ENCODE data around the gene UCHL3. TPM values are rescaled to one million over a fixed set of nuclear protein-coding genes. Genes with fewer than 3 reads are reported as not detected.
"Not testable (repeated sequence)": the region's sequence is repeated elsewhere in the genome, so short reads cannot be mapped to it uniquely, and the experiment has no call there.

The UCHL3 gene
- total RNA-seq, 1 experiment from 2014 or later: 51.7 TPM

DNA sequence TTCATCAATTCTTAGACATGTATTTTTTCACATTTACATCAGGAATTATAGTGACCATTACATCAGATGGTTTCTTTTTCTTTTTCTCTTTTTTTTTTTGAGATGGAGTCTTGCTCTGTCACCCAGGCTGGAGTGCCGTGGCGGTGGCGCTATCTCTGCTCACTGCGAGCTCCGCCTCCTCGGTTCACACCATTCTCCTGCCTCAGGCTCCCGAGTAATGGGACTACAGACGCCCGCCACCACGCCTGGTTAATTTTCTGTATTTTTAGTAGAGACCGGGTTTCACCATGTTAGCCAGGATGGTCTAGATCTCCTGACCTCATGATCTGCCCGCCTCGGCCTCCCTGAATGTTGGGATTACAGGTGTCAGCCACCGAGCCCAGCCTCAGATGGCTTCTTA is 4.2 kb upstream of the UCHL3 start:
- DNase-seq (ENCODE audit: extremely low read depth, low read depth): not testable (repeated sequence)

DNA sequence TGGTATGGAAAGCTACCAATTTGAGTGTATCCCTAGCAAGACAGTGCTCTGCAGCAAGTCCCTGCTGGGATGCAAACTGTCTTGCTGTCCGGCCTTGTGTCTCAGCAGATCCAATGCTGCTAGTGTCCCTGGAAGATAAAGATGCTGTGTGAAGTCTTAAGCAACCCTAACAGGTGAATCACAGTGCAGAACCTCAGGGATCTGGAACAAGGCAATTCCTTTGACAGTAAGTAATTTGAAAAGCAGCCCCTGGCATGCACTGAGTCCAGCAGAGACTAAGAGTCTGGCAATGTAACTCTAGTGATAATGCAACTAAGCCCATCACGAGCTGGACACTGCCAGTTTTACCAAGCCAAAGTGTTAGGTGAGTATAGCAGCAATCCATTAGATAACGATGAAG is 1.7 kb upstream of the UCHL3 start:
- no peak for DNase-seq (ENCODE audit: extremely low read depth, low read depth)

DNA sequence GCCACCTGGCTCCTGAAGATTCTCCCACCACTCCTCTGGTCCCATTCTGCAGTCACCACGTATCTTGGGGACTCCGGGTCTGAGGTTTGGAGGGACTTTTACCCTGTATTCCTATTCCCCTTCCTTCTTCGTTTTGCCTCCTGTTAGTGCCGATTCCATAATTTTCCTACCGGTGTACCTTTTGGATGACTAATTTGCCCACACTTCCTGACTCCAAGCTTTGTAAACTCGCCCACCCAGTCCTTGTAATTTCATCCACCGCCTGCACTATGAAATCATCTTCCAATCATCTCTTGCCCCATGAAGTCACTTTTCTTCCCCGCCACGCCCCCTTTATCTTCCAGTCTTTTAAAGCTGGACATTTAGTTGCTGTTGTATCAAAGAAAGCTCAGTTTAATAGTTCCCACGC is 572 bp downstream of the UCHL3 start:
- DNase-seq (ENCODE audit: extremely low read depth, low read depth): no peak

DNA sequence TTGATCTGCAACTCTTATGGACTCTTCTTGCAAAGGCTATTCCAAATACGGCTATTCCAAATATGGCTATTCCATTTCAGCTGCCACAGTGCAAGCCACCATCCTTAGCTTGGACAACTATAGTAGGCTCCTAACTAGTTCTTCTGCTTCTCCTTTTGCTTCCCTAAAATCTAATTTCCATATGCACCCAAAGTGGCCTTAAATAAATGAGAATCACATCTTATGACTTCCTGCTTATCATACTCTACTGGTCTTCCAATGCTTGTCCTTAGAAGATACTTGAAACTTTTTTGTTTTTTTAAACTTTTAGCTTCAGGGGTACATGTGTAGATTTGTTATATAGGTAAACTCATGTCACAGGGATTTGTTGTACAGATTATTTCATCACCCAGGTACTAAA is 4.9 kb downstream of the UCHL3 start:
- DNase-seq (ENCODE audit: extremely low read depth, low read depth): no peak

DNA sequence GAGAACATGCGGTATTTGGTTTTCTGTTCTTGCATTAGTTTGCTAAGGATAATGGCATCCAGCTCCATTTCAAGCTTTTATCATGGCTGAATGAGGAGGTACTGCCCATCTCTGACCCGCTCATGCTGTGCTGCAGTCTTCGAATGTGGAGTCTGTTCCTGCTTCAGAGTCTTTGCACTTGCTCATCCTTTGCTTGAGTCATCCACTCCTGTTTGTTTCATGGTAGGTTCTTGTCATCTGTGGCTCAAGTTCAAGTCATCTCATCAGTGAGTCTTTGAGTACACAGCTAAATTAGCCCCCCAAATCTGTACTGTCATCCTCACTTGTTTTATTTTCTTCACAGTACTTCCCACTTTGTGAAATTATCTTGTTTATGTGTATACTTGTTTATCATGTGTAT is 5.4 kb downstream of the UCHL3 start:
- DNase-seq (ENCODE audit: extremely low read depth, low read depth): no peak

DNA sequence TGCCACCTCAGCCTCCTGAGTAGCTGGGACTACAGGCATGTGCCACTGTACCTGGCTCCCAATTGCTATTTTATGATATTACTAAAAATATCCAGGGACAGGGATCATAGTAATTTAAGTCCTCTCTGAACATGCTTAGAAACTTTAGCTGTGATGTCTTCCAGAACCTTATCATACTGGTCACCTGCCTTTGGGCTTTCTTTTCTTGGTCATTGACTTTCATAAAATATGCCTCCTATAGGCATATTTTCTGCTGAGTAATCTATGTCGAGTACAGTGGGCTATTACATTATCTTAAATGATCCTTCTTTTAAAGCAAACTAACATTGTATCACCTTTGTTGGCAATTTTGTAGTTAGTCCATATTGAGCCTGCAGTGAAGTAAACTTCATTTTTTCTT is 6.2 kb downstream of the UCHL3 start:
- DNase-seq (ENCODE audit: extremely low read depth, low read depth): no peak

DNA sequence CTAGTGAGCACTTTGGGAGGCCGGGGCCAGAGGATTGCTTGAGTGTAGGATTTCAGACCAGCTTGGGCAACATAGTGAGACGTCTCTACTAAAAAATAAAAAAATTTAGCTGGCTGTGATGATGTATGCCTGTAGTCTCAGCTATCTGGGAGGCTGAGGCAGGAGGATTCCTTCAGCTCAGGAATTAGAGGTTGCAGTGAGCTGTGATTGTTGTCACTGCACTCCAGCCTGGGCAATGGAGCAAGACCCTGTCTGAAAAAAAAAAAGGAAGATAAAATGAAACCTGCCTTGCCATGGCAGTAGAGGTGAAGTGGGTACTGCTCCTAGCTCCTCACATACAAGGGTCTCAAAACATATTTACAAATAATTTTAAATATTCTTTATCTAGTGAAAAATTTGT is 7.4 kb downstream of the UCHL3 start:
- DNase-seq (ENCODE audit: extremely low read depth, low read depth): no peak

DNA sequence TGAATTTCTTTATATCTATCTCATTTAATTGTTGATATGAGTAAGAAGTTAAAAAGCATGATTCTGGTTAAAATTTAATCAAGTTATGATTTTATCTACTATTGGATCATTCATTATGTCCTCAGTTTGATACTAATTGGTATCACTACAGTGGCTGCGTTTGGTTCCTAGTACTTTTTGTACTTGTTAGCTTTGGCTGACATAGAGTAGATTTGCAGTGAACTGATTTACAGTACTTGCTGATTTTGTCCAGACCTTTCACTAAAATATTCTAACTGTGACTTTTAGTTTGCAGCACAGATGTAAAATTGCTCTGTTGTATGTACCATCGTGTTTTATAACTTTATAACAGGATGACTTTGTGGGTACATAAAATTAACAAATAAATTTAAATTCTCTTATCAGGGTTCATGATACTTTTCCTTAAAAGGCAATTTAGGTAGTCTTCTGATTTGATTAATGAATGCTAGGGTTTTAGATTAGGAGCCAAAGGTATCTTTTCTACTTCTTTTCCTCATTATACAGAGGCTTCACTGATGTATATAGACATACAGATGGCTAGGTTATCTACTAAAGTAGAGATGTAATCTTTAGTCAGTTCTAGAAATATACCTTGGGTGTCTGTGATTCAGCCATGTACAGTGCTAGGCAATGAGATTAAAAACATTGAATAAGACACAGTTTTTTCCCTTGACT is 8.7 kb downstream of the UCHL3 start:
- no peak for DNase-seq (ENCODE audit: extremely low read depth, low read depth)

DNA sequence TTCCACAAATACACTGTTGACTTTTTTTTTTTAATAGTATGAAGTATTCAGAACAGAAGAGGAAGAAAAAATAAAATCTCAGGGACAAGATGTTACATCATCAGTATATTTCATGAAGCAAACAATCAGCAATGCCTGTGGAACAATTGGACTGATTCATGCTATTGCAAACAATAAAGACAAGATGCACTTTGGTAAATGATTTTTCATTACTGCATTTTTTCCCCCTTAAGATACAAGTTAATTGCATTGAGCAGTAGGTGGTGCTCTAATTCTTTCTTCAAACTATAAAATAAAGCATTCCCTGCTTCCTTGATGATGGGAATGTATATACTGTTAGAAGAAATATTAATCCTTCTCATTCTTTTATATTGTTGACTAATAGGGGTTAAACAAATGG is 17.1 kb downstream of the UCHL3 start:
- DNase-seq (ENCODE audit: extremely low read depth, low read depth): no peak

DNA sequence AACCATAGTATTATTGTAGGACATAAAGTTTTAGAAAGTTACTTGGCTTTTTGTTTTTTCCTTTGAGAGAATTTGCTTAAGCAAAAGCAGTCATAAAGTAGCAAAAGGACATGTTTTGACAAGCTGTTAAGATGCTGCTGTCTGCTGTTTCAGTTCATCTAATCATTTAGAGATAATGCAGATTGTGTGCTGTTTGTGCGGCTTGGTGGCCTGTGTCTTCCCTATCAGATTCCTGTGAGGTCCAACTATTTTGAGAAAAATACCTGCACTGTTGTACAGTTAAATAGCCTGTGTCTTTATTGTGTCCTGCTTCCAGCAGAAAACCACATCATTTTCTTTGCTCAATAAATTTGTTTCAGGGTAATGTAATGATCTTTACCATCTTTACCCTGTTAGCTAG is 20.0 kb downstream of the UCHL3 start:
- no peak for DNase-seq (ENCODE audit: extremely low read depth, low read depth)

DNA sequence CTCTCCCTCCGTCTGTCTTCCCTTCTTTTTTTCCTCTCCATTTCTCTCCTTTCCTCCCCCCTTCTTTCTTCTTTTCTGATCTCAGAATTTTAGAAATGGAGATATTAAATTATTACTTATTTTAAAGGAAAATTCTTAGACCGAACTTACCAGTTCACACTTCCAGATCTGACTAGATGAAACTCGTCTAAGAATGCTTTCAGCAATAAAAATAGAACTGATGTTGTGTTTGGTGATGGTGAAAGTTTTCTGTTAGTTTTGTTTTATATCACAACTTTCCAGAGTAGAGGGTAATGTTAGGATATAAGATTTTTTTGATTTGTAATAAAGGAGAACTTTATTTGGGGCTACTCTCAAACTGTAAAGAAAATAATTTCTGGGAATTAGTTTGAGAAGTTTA is 29.9 kb downstream of the UCHL3 start:
- no peak for DNase-seq (ENCODE audit: extremely low read depth, low read depth)

DNA sequence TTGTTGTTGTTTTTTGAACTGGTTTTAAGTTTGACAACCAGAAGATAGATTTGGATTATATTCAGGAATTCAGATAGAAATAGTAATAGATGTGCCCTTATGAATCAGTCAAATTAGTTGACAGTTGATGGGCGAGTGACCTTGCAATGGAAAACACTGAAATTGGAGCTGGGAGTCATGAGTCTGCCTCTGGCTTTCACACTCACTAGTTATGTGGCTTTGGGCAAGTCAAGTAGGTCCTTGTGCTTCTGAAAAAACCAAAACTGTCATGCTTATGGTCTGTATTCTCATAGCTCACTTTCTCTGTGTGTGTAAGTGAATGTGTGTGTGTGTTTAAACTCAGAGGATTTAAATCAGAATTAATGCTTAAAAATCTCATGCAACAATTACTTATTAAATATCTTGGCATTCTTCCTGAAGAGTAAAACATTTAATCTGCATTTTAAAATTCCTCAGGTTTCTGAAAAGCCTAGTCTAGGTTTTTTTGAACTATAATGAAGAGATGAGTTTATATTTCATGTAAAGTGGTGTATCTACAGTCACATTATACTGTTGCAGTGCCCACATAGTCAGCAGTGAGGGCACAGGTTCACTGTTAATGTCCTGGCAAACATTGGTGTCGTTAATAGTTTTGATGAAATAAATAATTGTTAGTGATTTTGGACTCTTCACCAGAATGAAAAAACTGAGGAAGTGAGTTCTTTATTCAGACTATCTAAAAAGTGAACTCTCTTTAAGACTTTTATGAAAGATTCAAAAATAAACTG is 32.5 kb downstream of the UCHL3 start:
- DNase-seq (ENCODE audit: extremely low read depth, low read depth): no peak

DNA sequence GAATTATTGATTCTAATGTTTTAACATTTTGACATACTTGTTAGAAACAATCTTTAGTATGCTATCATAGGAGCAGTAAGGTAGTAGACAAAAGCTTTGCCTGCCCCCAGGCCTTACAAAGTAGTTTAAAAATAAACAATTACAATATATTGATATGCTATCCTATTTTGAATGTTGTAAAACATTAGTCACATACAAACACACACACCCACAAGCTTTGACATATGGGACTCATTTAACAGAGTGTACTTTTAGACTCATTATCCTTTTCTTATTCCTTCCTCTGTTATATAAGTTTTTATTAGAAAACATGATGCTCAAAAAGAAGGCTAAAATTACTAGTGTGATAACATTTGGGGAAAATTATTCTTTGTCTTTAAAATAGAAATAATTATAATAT is 33.5 kb downstream of the UCHL3 start:
- no peak for DNase-seq (ENCODE audit: extremely low read depth, low read depth)

DNA sequence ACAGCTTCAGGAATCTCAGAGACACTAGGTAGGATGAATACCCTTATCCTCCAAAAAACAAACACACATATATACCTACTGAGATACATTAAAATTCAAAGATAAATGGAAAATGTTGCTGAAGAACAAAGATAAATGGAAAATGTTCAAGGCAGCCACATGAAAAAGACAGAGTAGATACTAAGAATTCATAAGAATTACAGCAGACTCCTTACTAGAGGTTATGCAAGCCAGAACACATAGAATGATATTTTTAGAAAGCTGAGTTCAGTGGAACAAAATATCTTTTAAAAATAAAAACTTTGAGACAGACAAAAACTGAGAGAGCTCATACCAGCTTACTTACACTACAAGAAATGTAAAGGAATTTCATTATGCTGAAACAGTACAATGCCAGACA is 35.6 kb downstream of the UCHL3 start:
- no peak for DNase-seq (ENCODE audit: extremely low read depth, low read depth)

DNA sequence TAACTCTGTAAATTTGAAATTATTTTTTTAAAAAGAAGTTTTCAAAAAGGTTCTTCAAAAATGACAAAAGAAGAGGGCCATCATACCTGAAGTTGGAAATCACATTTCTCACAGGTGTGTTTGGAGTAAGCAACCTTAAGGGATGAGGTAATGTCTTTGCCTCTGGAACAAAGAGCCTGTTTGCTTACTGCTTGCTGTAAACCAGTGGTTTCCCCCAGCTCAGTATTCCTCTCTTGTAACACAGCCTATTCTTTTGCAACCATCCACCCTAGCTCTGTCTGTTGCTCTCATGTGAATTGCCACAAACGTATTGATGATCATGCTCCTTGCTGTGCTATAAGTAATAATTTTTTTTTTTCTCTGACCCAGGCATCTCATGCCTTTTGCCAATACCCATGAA is 38.1 kb downstream of the UCHL3 start:
- DNase-seq (ENCODE audit: extremely low read depth, low read depth): no peak

DNA sequence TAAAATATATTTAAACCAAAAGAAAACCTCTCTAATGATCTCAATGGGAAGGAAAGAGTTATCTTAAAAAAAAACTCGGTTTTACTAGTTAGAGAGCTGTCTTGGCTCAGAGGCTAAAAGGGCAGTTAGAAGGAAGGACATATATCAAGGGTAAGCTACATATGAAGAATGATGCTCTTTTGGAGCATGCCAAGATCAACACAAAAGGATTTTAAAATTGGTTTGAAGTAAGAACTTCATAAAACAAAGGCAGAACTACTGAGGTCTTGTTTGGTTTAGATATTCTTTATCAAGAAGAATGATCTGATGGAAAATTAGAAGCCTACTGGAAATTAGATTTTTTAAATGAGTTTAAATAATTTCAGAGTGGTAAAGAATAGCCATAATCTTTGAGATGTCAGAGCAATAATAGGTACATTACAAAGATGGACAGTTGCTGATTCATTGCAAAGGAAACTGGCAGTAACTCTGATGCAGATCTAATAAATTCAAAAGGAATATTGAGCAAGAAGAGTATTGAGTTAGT is 47.1 kb downstream of the UCHL3 start:
- no peak for DNase-seq (ENCODE audit: extremely low read depth, low read depth)

DNA sequence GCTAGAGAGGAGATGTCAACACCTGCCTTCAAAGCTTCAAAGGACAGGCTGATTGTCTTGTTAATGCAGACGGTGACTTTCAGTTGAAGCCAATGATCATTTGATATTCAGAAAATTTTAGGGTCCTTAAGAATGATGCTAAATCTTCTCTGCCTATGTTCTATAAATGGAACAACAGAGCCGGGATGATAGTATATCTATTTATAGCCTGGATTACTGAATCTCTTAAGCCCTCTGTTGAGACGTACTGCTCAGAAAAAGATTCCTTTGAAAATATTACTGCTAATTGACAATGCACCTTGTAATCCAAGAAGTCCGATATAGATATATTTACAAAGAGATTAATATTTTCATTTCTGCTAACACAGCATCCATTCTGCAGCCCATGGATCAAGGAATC is 50.8 kb downstream of the UCHL3 start:
- no peak for DNase-seq (ENCODE audit: extremely low read depth, low read depth)

DNA sequence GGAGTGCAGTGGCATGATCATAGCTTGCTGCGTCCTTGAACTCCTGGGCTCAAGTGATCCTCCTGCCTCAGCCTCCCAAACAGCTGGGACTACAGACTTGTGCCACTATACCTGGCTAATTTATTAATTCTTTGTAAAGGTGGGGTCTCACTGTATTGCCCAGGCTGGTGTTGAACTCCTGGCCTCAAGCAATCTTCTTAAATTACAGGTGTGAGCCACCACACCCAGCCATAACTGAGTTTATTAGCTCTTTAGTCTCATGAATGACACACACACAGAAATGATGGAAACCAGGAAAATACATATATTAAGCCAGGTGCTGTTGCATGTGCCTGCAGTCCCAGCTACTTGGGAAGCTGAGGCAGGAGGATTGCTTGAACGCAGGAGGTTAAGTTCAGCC is 53.4 kb downstream of the UCHL3 start:
- no peak for DNase-seq (ENCODE audit: extremely low read depth, low read depth)

DNA sequence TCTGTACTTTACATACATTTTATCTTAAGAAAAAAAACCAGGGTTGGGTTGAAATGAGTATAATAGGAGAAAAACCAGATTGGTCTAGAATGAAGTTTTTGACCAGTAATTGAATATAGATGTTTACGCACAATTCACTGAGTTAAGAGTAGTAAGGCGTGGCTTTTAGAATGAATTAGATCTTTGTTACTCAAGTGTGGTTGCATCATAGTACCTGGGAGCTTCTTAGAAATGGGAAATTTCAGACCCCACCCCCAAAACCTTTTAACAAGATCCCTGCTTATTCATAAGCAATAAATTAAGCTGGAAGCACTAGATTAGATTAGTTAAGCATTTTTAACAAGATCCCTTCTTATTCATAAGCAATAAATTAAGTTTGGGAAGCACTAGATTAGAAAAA is 57.9 kb downstream of the UCHL3 start:
- DNase-seq (ENCODE audit: extremely low read depth, low read depth): no peak

DNA sequence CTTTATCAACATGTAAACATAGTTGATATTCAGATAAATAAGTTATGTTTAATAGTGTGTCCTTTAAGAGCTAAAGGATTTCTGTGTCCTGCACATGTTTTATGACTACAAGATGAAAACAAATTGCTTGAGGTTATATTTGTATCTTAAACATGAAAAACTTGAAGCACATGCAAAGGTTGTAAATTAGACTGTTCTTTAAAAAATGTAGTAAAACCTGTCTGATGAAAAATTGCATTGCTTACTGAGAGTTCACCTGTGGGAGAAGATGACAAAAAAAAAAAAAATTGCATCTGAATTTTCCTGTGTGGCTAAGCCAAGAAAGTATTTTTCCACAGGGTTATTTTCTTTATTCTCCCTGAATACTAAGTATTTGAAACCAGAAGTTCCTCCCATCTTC is 60.9 kb downstream of the UCHL3 start:
- DNase-seq (ENCODE audit: extremely low read depth, low read depth): no peak

DNA sequence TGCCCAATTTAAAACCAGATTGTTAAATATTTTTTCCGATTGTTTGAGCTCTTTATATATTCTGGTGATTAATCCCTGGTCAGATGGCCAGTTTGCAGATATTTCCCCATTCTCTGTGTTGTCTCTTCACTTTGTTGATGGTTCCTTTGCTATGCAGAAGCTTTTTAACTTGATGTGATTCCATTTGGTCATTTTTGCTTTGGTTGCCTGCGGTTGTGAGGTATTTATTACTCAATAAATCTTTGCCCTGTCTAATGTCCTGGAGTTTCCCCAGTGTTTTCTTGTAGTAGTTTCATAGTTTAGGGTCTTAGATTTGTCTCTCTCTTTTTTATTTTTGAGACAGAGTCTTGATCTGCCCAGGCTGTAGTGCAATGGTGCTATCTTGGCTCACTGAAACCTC is 62.8 kb downstream of the UCHL3 start:
- DNase-seq (ENCODE audit: extremely low read depth, low read depth): no peak

DNA sequence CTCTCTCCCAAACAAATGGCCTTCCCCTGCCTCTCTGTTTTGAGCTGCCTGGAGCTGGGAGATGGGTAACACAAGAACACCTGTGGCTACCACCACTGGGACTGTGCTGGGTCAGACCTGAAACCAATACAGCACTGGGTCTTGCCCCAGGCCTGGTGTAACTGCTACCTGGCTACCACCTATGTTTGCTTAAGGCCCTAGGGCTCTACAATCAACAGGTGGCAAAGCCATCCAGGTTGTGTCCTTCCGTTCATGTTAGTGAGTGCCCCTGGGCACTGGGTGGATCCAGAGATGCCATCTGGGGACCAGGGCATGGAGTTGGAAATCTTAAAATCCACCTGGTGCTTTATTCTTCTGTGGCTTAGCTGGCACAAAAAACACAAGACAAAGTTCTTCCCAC is 67.6 kb downstream of the UCHL3 start:
- no peak for DNase-seq (ENCODE audit: extremely low read depth, low read depth)

All from NCI-H460 (cell line).